Measurements from ENCODE around the gene TAGLN.

The TAGLN gene

DNA sequence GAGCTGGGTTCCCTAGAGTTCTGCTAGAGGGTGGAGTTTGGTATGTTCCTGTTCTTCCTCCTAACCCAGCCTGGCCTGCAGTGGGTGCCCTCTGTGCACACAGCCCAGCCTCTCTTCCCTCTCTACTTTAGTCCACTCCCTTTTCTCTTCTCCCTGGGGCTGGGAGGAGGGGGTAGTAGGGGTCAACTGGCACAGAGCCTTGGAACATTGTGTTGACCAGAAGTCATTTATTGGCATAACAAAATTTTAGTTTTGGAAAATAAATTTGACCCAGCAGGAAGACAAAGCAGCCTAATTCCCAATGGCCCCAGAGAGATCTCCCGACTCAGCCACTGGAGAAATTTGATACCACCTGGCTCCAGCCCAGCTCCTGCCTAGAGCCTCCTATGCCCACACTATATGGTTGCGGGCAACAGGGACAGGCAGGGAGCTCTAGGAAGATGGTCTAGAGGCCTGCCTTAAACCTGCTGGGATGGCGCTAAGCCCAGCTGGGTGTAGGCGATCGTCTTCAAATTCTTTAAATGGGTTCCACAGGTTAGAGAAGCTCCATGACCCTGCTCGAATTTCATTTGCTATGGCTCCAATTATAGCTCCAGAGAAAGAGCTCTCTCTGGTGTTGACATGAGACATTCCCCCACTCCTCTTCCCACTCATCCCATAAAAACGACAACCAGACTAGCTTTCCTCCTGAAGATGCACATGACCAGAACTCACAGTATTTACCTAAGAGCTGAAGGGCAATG lies 22.8 kb downstream of the TAGLN start:
- Histone ChIP-seq H4K20me1 (ENCODE audit: insufficient read depth, low read length) (peaks cover 6% of the 10 kb centered on the region; the same call in 1 of the 2 replicates), H2AFZ (ENCODE audit: low read depth, low read length) (no peak overlapping the region), H3K27ac (ENCODE audit: low read length) (no peak overlapping the region), H3K4me1 (ENCODE audit: insufficient read depth, low read length) (no peaks in the 10 kb centered on the region), H3K9ac (ENCODE audit: low read depth, low read length) (no peak overlapping the region), H3K79me2 (ENCODE audit: insufficient read depth, low read length) (no peaks in the 10 kb centered on the region), H3K4me3 (ENCODE audit: low read depth in 1 of 2, low read length in 2 of 2) (no peak overlapping the region), H3K27me3 (ENCODE audit: insufficient read depth, low read length, poor library complexity) (no peaks in the 10 kb centered on the region), H3K4me2 (ENCODE audit: insufficient read depth, low read length) (no peak overlapping the region), H3K36me3 (ENCODE audit: insufficient read depth, low read length) (peaks cover 94% of the 10 kb centered on the region), H3K9me3 (ENCODE audit: insufficient read depth, low read length, severe bottlenecking) (no peaks in the 10 kb centered on the region)
- TF ChIP-seq, protein P1, sequence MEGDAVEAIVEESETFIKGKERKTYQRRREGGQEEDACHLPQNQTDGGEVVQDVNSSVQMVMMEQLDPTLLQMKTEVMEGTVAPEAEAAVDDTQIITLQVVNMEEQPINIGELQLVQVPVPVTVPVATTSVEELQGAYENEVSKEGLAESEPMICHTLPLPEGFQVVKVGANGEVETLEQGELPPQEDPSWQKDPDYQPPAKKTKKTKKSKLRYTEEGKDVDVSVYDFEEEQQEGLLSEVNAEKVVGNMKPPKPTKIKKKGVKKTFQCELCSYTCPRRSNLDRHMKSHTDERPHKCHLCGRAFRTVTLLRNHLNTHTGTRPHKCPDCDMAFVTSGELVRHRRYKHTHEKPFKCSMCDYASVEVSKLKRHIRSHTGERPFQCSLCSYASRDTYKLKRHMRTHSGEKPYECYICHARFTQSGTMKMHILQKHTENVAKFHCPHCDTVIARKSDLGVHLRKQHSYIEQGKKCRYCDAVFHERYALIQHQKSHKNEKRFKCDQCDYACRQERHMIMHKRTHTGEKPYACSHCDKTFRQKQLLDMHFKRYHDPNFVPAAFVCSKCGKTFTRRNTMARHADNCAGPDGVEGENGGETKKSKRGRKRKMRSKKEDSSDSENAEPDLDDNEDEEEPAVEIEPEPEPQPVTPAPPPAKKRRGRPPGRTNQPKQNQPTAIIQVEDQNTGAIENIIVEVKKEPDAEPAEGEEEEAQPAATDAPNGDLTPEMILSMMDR (IDR thresholded peaks at IDR 0.05; ENCODE audit: borderline replicate concordance, extremely low read depth, low read length, poor library complexity, severe bottlenecking): no peak
- TF ChIP-seq EZH2 (IDR thresholded peaks at IDR 0.05; ENCODE audit: borderline replicate concordance, low read depth, low read length, severe bottlenecking): no peak
- no peak for ATAC-seq (ENCODE audit: insufficient read depth, low read depth)
- DNase-seq: no peak

GRCh38 chr11:117222991-117223740 lies 24.0 kb downstream of the TAGLN start:
- TF ChIP-seq, protein P1 (IDR thresholded peaks at IDR 0.05; ENCODE audit: borderline replicate concordance, extremely low read depth, low read length, poor library complexity, severe bottlenecking): no peak
- no peak for TF ChIP-seq EZH2 (IDR thresholded peaks at IDR 0.05; ENCODE audit: borderline replicate concordance, low read depth, low read length, severe bottlenecking)
- peaks cover 92% of the 10 kb centered on the region for H3K36me3 ChIP-seq (ENCODE audit: insufficient read depth, low read length)
- peaks cover 8% of the 10 kb centered on the region; the same call in 1 of the 2 replicates for H4K20me1 ChIP-seq (ENCODE audit: insufficient read depth, low read length)

GRCh38 chr11:117223741-117224689 lies 24.8 kb downstream of the TAGLN start:
- H2AFZ ChIP-seq (ENCODE audit: low read depth, low read length): no peak overlapping the region
- H3K27ac ChIP-seq (ENCODE audit: low read length): no peak overlapping the region
- peaks cover 10% of the 10 kb centered on the region; the same call in 1 of the 2 replicates for H4K20me1 ChIP-seq (ENCODE audit: insufficient read depth, low read length)
- H3K9me3 ChIP-seq (ENCODE audit: insufficient read depth, low read length, severe bottlenecking): no peaks in the 10 kb centered on the region
- TF ChIP-seq, protein P1 (IDR thresholded peaks at IDR 0.05; ENCODE audit: borderline replicate concordance, extremely low read depth, low read length, poor library complexity, severe bottlenecking): no peak
- no peak for TF ChIP-seq EZH2 (IDR thresholded peaks at IDR 0.05; ENCODE audit: borderline replicate concordance, low read depth, low read length, severe bottlenecking)
- H3K9ac ChIP-seq (ENCODE audit: low read depth, low read length): no peak overlapping the region
- peaks cover 90% of the 10 kb centered on the region for H3K36me3 ChIP-seq (ENCODE audit: insufficient read depth, low read length)
- no peak for ATAC-seq (ENCODE audit: insufficient read depth, low read depth)
- peaks cover 3% of the 10 kb centered on the region for H3K79me2 ChIP-seq (ENCODE audit: insufficient read depth, low read length)
- H3K27me3 ChIP-seq (ENCODE audit: insufficient read depth, low read length, poor library complexity): no peaks in the 10 kb centered on the region
- peaks cover 2% of the 10 kb centered on the region; the same call in 1 of the 2 replicates for H3K4me1 ChIP-seq (ENCODE audit: insufficient read depth, low read length)
- DNase-seq: no peak
- no peak overlapping the region for H3K4me3 ChIP-seq (ENCODE audit: low read depth in 1 of 2, low read length in 2 of 2)
- H3K4me2 ChIP-seq (ENCODE audit: insufficient read depth, low read length): no peak overlapping the region

More at GRCh38 chr11:117222991-117223740, 24.0 kb downstream of the TAGLN start:
- DNase-seq (no peak), ATAC-seq (ENCODE audit: insufficient read depth, low read depth) (no peak)
- Histone ChIP-seq H3K4me2 (ENCODE audit: insufficient read depth, low read length) (no peak overlapping the region), H3K27me3 (ENCODE audit: insufficient read depth, low read length, poor library complexity) (no peaks in the 10 kb centered on the region), H3K9me3 (ENCODE audit: insufficient read depth, low read length, severe bottlenecking) (no peaks in the 10 kb centered on the region), H3K4me3 (ENCODE audit: low read depth in 1 of 2, low read length in 2 of 2) (no peak overlapping the region), H3K79me2 (ENCODE audit: insufficient read depth, low read length) (no peaks in the 10 kb centered on the region), H3K4me1 (ENCODE audit: insufficient read depth, low read length) (no peaks in the 10 kb centered on the region), H3K27ac (ENCODE audit: low read length) (no peak overlapping the region), H2AFZ (ENCODE audit: low read depth, low read length) (no peak overlapping the region), H3K9ac (ENCODE audit: low read depth, low read length) (no peak overlapping the region)
